GM18873 (cell line): ENCODE data around the gene ADRB1.

Source experiments
- ATAC-seq: cut with Tn5 transposase; IDR thresholded peaks from one replicate; pipeline ENCODE4 v1.9.1; 2021; ENCODE audit warnings: mild to moderate bottlenecking, moderate library complexity, moderate number of reproducible peaks; ENCODE audit not compliant: unreplicated experiment, low FRiP score

The ADRB1 gene

DNA sequence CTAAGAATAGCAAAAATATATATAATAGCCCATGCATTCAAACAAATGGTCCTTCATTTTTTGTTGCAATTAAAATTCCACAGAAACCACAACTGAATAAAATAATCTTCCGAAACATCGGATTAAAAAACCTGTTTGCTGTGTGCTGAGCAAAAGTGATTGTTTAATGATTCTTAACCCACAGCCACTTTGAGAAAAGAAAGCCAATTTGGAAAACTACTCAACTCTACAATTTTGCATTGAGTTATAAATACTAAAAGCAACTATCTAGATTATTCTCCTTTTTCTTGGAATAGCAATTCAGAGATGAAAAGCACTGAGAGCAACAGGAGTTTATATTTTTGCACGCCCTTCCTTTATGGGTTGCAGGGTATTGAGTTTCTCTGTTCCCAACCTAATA is 8.0 kb downstream of the ADRB1 start:
- no peak for ATAC-seq

DNA sequence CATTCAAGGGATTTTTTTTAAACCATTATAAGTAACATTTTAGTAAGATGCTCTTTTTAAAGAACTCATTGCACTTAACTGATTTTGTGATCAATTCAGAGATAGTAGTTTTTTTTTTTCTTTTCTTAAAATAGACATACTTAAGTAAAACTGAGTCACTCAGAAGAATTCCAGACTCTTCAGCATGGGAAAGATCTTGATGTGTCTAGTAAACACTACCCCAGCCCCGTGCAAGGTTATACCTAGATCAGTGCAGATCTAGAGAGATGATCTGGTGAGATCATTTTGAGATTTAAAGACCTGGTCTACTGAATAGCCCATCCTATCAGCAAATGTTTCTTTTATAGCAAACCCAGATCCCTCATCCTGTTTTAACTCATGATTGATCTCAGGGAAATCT is 8.6 kb downstream of the ADRB1 start:
- ATAC-seq: no peak

DNA sequence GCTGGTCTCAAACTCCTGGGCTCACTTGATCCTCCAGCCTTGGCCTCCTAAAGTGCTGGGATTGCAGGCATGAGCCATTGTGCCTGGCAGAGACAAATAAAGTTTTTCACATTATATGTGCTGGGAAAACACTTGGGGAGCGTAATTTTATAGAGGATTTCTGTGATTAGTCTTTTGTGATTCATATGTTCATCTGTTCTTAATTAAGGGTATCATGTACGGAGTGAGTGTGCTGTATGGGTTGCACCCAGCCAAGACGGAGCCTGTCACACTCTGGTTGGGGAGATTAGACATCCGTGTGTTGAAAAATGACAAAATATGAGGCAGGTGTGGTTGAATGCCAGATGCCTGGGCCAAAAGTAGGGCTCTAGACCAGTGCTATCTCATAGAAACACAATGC is 10.3 kb downstream of the ADRB1 start:
- no peak for ATAC-seq

DNA sequence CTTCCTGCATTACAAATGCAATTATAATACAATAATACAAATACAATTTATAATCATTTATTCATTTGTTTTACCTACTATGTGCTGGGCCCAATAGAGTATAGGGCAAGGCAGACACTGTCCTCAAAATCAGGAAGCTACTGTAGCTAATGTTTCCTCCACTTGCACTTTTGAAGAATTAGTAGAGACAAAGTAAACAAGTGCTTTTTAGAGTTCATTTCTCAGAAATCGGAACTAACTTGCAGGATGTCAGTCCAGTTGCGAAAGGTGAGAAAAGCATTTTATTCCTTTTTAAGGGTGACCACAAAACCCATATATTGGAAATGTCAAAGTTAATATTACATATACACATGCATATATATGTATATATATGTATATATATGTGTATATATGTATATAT is 14.2 kb downstream of the ADRB1 start:
- ATAC-seq: no peak

DNA sequence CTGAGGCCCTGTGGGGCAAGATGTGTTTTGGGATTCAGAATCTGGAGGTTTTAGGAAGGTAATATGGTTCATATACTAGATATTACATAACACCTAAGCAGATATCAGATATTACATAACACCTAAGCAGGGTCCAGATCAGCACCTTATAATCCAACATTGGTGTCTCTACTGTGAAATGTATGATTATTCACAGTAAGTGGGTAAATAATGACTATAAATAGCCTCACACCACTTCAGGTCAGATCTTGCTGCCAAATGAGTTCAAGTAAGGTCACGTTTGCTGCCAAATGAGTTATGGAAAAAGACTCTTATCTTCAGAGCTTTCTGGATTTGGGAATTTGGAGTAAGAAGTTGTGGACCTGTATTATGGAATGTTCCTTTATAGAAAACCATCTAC is 14.6 kb downstream of the ADRB1 start:
- no peak for ATAC-seq

DNA sequence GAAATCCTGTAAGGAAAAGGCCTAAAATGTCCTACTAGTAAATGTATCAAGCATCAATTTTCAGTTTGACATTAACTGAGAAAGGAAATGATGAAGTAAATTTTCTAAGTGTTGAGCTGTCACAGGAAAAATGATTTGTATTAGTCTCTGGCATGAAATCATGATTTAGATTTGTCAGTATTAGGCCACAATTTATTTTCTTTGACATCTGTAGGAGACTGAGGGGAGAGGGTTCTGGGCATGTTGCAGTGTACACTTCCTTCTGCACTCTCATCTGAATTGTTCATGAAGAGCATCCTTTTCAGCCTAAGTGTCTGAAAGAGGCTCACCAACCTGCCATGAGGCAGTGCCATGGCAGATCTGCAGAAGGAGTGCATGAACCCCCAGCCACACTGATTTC is 15.9 kb downstream of the ADRB1 start:
- no peak for ATAC-seq

DNA sequence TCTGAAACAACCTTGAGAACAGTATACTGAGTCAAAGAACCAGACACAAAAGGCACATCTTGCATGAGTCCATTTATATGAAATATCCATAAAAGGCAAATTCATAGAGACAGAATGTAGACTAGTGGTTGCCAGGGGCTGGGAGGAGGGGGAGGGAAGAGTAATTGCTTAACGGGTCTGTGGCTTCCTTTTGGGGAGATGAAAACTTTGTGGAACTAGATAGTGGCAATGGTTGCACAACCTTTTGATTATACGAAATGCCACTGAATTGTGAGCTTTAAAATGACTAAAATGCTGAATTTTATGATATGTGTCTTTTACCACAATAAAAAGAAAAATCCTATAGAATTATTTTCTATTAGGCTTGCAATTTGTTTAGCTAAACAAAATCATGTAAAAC is 16.8 kb downstream of the ADRB1 start:
- no peak for ATAC-seq

DNA sequence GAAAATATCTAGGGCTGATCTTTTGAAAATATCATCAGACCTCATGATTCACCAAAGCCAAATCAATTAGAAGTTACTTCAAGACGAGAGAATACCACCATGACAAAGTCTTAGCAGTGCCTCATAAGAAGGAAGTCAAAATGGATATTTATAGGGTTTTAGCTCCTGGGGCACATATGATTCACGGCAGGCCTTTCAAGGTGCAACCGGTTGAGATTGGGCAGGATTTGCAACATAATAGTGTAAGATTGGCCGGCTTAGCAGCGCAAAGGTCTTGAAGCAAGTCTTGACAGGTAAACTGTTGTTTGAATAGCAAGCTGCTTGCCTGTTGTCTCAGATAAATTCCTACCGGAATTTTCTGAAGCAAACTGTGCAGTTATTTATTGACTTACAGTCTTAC is 17.5 kb downstream of the ADRB1 start:
- ATAC-seq: no peak

DNA sequence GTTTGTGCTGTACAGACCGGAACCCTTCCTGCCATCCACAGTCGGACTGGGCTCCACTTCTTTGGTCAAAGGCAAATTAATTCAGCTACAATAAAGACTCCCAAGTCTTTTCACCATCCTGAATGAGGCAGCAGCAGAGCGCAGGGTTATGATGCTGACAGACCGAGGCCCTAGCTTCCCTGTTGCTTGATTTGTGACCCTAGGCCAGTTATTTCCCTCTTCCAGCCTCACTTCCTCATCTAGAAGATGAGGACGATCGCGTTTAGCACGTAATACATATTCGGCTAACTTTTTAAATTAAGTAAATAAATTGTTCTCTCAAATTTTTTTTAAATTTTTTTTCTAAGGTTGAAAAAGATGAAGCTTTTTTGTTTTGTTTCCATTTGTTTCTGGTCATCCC is 18.1 kb downstream of the ADRB1 start:
- ATAC-seq: no peak

DNA sequence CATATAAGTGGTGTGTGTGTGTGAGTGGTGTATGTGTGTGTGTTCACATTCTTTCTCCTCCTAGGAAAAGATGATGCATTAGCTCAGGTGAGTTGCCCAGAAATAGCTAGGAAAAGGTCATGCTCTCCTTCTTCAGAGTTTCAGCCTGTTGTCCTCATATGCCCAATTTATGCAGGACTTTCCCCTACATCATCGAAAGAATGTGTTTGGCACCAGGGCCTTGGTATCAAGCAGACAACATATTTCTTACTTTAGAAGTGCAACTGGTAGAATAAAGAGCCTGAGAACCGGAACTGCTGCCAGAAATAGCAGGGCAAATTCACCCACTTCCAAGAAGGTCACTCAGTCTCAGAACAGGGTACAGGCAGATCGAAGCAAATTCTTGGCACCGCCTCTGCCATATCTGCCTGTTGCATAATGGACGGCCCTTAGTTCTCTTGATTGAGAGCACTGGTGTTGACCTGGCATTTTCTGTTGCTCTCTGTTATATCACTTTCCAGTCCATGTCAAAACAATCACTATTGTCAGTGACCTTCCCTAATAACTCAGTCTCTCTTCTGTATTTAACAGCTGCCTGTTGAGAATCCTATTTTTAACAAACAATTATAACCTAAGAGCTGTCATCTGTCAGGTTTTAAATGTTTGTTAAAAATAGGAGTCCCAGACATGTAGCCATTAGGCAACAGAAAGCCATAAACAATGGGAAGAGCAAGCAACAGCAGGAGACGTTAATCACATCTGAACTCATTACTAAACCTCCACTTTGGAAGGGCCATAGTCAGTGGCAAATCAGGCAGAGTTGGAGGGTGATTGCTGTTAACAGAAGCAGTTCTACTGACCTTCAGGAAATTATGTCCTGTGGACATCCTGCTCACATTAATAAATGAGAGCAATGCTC is 20.7 kb downstream of the ADRB1 start:
- ATAC-seq: no peak

DNA sequence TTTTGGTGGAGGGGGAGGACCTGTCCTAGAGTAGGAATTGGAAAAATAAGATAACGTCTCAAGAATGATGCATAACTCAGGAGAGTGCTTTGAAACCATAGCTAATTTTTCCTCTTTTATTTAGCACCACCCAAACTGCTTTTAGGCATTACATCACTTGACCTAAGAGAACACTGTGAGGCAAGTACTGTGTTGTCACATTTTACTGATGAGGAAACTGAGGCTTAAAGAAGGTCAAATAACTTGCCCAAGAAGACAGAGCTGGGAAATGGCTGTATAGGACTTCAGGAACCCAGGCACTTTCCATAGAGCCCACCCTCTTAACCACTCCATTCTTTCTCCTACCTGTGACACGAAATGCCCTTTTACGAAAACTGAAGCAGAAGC is 21.4 kb downstream of the ADRB1 start:
- no peak for ATAC-seq

DNA sequence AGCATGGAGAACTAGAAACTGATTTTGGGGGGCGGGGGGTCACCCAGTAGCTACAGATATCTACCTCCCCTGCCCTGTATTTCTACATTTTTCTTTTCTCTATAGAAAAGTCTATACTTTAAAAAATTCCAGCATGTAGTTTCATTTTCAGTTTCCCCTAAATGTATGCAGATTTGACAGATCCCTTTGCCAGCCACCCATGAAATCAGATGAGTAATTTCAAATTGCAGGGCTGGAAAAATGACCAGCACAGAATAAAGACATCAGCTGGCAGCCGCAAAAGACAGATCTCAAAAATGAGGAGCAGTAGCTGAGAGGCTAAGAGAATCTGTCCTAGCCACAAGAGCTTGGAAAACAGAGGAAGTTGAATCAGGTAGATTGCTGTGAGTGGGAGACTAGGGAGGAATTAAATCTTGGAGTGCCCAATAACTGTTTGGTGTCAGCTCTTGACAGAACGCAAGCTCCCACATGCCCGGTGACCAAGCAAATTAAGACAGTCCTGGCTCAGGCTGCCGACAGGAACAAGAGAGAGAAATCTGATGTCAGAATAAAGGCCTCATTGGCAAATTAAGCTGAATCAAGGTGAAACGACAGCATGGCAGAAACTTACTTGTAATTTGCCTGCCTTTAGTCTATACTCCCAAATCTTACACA is 24.5 kb downstream of the ADRB1 start:
- ATAC-seq: no peak

DNA sequence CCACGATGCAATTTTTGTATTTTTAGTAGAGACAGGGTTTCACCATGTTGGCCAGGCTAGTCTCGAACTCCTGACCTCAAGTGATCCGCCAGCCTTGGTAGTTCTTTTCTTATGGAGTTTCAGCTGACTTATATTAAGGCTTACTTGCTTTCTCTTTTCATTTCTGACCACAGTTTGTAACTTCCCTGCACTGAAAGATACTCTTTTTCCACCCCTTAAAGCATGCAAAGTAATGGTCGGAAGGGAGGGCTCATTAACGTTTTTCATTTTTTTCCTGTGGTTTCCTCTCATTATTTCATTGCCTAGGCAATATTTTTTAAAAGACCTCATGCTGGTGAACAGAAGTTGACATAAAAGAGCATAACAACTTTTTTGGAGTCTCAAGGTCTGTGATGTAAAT is 27.0 kb downstream of the ADRB1 start:
- no peak for ATAC-seq

DNA sequence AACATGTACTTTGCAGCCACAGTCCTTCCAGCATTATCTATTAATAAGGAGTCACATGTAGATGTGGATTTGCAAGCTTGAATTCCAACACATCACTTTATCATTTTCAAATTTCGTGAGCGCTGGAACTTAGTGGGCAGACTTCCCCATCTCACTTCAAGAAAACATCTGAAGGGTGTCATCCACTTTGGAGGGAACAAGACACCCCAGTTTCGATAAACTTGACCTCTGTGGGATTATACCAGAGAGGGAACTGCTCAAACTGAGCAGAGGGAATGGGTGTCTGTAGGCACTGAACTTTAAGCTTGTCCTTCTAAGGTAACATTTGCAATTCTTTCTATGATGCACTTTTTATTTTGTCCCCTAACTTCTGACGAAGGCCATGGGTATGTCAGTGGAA is 27.5 kb downstream of the ADRB1 start:
- no peak for ATAC-seq

DNA sequence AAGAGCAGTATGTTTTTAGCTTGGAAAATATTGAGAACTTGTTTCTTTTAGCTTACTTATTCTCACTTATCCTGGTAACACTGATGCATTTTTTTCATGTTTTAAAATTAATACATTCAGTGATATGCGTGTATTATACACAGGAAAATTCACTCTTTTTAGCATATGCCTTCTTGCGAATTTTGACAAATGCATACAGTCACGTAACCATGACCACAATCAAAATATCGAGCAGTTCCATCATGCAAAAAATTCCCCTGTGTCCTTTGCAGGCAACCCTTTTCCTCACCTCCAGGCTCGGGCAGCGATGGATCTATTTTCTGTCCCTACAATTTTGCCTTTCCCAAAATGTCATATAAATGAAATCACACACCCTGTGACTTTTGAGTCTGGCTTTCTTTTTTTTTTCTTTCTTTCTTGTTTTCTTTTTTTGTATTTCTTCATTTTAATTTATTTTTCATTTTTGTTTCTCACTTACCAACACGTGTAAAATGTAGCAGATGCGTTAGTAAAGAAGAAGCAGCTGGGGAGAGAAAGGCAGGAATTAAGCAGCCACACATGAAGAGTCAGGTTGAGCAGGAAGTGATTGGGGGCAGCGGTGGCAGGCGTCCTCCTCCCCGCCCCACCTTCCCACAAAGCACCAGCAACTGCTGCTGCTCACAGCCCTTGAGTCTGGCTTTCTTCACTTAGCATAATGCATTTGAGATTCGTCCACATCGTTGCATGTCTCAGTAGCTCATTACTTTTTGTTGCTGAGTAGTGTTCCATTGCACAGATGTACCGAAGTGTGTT is 29.9 kb downstream of the ADRB1 start:
- no peak for ATAC-seq

DNA sequence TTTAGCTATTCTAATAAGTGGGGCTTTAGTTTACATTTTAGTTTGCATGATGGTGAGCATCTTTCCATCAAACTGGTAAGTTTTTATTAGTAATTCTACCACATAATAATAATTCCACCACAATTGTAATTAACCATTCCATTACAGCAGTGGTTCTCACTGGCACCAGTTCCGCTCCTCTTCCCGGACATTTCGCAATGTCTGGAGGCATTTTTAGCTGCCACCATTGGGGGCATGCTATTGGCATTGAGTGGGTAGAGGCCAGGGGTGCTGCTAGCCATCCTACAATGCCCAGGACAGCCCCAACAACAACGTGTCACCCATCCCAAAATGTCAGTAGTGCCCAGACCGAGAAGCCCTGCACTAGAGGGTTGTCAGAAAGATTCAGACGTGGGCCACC is 31.4 kb downstream of the ADRB1 start:
- no peak for ATAC-seq

DNA sequence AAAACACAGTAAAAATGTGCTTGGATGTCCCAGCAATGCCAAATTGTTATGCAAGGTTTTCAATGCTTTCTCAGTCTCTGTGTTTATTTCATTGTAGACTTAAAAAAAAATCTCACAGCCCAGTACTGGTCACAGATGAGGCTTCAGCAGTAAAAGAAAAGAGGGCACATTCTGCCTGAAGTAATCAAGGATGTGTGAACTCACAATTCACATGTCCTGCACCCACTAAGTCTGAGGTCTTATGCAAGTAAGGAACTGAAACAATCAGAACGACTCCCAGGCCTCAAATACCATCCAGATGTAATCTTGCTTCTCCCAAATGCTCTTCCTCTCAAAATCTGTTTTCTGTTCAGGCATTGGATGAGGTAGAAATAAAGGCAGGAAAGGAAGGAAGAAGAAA is 33.7 kb downstream of the ADRB1 start:
- ATAC-seq: no peak

DNA sequence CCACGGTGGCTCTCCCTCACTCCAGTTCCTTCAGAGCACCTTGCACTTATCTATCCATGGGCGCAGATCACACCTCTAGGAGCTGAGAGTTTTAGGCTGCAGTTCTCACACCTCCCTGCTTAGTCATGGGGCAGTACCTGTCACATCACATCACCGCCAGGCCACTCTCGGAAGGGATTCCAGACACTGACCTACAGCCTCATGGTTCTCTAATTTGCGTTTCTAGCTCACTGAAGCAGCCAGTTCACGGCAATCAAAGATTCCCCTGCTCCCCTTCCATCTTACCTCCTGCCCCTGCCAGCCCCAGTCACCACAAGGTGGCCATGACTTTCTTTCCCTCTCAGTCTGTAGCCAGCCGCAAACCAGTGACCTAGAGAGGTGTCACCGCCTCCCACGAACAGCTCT is 34.2 kb downstream of the ADRB1 start:
- ATAC-seq: no peak

DNA sequence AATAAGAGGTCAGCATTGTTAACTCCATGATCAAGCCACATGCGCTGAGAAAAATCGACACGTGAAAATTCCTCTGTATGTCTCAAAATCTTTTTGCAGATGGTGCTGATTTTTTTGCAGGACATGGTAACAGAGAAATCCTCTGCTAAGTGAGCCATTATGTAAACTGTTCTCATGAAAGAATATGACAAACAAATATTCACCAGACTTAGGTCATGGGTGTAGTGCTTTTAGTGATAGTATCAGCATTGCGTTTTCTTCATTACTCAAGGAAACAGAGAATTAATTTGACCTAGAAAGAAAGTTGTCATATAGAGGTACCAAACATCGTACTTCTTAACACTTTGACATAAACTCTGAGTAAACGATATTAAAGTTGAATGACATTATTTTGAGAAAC is 34.7 kb downstream of the ADRB1 start:
- ATAC-seq: no peak

DNA sequence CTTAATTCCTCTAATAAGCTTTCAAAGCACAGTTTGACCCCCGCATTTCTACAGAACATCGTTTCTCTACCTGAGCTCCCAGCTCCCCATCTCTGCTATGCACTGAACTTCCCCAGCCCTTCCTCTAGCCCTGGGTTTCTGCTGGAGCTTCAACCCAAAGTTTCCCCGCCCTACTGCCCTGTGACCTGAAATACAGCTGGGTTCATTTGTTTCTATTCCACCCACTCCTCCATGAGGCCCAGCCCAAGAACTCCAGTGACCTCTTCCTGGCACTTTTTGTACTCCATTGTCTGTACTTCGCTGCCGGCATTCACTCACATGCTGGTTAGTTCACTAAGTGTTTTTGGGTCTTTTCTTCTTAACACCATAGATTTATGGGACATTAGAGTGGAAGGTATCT is 35.8 kb downstream of the ADRB1 start:
- no peak for ATAC-seq

DNA sequence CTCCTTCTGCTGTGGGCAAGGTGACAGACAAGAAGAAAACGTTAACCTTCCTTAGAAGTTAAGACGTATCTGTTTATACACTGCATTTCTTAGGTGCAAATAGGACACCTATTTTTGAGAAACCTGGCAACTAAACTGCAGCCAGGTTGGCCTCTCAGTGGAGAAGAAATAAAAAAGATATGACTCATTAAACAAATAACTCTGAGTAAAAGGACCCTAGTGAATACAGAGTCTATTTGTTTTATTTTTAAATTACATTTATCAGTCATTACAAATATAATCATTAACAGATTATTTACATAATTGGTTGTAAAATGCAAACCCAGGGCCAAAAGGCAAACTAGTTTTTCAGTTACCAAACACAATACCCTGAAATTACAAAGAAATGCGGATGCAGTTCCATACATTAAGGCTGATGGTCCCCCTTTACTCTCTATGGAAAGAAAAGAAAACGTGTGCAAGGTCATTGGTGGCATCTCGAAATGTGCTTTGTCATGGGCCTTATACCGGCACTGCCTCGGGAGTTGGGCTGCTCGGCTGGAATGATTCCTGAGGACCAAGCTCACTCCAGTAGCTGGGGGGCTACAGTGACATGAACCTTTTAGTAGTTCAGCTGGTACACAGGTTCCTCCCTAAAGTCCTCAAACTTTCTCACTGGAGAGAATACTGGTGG is 38.4 kb downstream of the ADRB1 start:
- no peak for ATAC-seq
